Central memory CD8-positive, alpha-beta T cell (primary cell): ENCODE data around the gene MFSD12.
A peak's percentile ranks its signal among the peaks of the same experiment; 100 is the strongest.

Source experiments
- ATAC-seq: fragments of 150-1000 bp; cut with Tn5 transposase; replicated peaks from 2 replicates; pipeline ENCODE4 v1.10.0; 2022; ENCODE audit warnings: mild to moderate bottlenecking, moderate FRiP score, moderate number of reproducible peaks; ENCODE audit not compliant: poor library complexity, severe bottlenecking; ENCODE audit errors: extremely low read depth
- DNase-seq, 2 donors: peaks; one replicate each; pipeline ENCODE4 v3.0.0; 2021; ENCODE audit warnings: low spot score in 2 of 2
- H3K27ac Mint-ChIP-seq: one replicate; pipeline ENCODE4 v1.8.0; 2022; ENCODE audit warnings: low read depth, mild to moderate bottlenecking, moderate library complexity, mixed read lengths
- H3K27me3 Mint-ChIP-seq: one replicate; pipeline ENCODE4 v1.8.0; 2022; ENCODE audit warnings: mixed read lengths
- H3K36me3 Mint-ChIP-seq: one replicate; pipeline ENCODE4 v1.8.0; 2022; ENCODE audit warnings: mild to moderate bottlenecking, moderate library complexity, mixed read lengths; ENCODE audit not compliant: insufficient read depth
- H3K4me1 Mint-ChIP-seq: one replicate; pipeline ENCODE4 v1.8.0; 2022; ENCODE audit warnings: mixed read lengths
- H3K4me3 Mint-ChIP-seq: one replicate; pipeline ENCODE4 v1.8.0; 2022; ENCODE audit warnings: mild to moderate bottlenecking, moderate library complexity, mixed read lengths
- H3K9me3 Mint-ChIP-seq: one replicate; pipeline ENCODE4 v1.8.0; 2022; ENCODE audit warnings: mixed read lengths

MFSD12 gene

GRCh38 chr19:3527238-3527910 is 30.0 kb downstream of the MFSD12 start:
- H3K27ac Mint-ChIP-seq, result no peak overlapping the region
- H3K9me3 Mint-ChIP-seq, result no peaks in the 10 kb centered on the region
- no peak for DNase-seq
- ATAC-seq, result no peak
- no peak overlapping the region for H3K4me3 Mint-ChIP-seq
- H3K36me3 Mint-ChIP-seq, result peaks cover 25% of the 10 kb centered on the region
- H3K27me3 Mint-ChIP-seq, result no peaks in the 10 kb centered on the region
- no peaks in the 10 kb centered on the region for H3K4me1 Mint-ChIP-seq

- DNase-seq (no peak), ATAC-seq (no peak)
- Mint-ChIP-seq H3K9me3 (no peaks in the 10 kb centered on the region), H3K27ac (no peak overlapping the region), H3K4me1 (no peaks in the 10 kb centered on the region), H3K27me3 (no peaks in the 10 kb centered on the region), H3K4me3 (no peak overlapping the region), H3K36me3 (peaks cover 27% of the 10 kb centered on the region)
These were observed 30.7 kb downstream of the MFSD12 start for GRCh38 chr19:3526507-3527237.

- peaks cover 28% of the 10 kb centered on the region for H3K36me3 Mint-ChIP-seq
- H3K4me3 Mint-ChIP-seq, result no peak overlapping the region
- no peaks in the 10 kb centered on the region for H3K9me3 Mint-ChIP-seq
- no peaks in the 10 kb centered on the region for H3K27me3 Mint-ChIP-seq
- ATAC-seq (no peak), DNase-seq (no peak)
- H3K4me1 Mint-ChIP-seq, result peaks cover 6% of the 10 kb centered on the region
- no peak overlapping the region for H3K27ac Mint-ChIP-seq
These were observed 32.4 kb downstream of the MFSD12 start for GRCh38 chr19:3524904-3525451.

- DNase-seq, result no peak
- H3K4me1 Mint-ChIP-seq, result peaks cover 6% of the 10 kb centered on the region
These were observed 33.1 kb downstream of the MFSD12 start for GRCh38 chr19:3524078-3524842.

GRCh38 chr19:3523361-3524077 is 33.9 kb downstream of the MFSD12 start:
- Mint-ChIP-seq H3K36me3 (peaks cover 30% of the 10 kb centered on the region), H3K4me1 (peaks cover 6% of the 10 kb centered on the region), H3K4me3 (no peak overlapping the region), H3K27ac (peak overlapping the region; percentile 49), H3K27me3 (no peaks in the 10 kb centered on the region), H3K9me3 (no peaks in the 10 kb centered on the region)
- DNase-seq, result no peak
- ATAC-seq, result no peak

More at GRCh38 chr19:3524078-3524842, 33.1 kb downstream of the MFSD12 start:
- Mint-ChIP-seq H3K36me3 (peaks cover 30% of the 10 kb centered on the region), H3K27ac (peak overlapping the region; percentile 49), H3K4me3 (no peak overlapping the region), H3K9me3 (no peaks in the 10 kb centered on the region), H3K27me3 (no peaks in the 10 kb centered on the region)
- ATAC-seq, result no peak

GRCh38 chr19:3522421-3523360 is 34.7 kb downstream of the MFSD12 start:
- H3K27ac Mint-ChIP-seq, result peak overlapping the region; percentile 59
- H3K36me3 Mint-ChIP-seq, result peaks cover 31% of the 10 kb centered on the region
- H3K27me3 Mint-ChIP-seq, result no peaks in the 10 kb centered on the region
- H3K4me1 Mint-ChIP-seq, result peaks cover 6% of the 10 kb centered on the region
- H3K9me3 Mint-ChIP-seq, result no peaks in the 10 kb centered on the region
- DNase-seq (no peak), ATAC-seq (no peak)
- no peak overlapping the region for H3K4me3 Mint-ChIP-seq

GRCh38 chr19:3521104-3521445 is 36.3 kb downstream of the MFSD12 start:
- Mint-ChIP-seq H3K36me3 (peaks cover 35% of the 10 kb centered on the region), H3K27me3 (no peaks in the 10 kb centered on the region), H3K4me3 (no peak overlapping the region), H3K27ac (no peak overlapping the region), H3K4me1 (peaks cover 15% of the 10 kb centered on the region), H3K9me3 (no peaks in the 10 kb centered on the region)
- DNase-seq, result no peak
- ATAC-seq, result no peak

GRCh38 chr19:3520166-3521103 is 37.0 kb downstream of the MFSD12 start:
- H3K4me1 Mint-ChIP-seq, result peaks cover 20% of the 10 kb centered on the region
- no peak for ATAC-seq
- no peaks in the 10 kb centered on the region for H3K9me3 Mint-ChIP-seq
- H3K36me3 Mint-ChIP-seq, result peaks cover 32% of the 10 kb centered on the region
- H3K27ac Mint-ChIP-seq, result no peak overlapping the region
- H3K4me3 Mint-ChIP-seq, result no peak overlapping the region
- DNase-seq, result no peak
- H3K27me3 Mint-ChIP-seq, result no peaks in the 10 kb centered on the region

- Mint-ChIP-seq H3K27ac (peak overlapping the region; percentile 19), H3K9me3 (no peaks in the 10 kb centered on the region), H3K4me1 (peaks cover 26% of the 10 kb centered on the region)
These were observed 38.3 kb downstream of the MFSD12 start for GRCh38 chr19:3519126-3519525.

GRCh38 chr19:3518659-3519058 is 38.7 kb downstream of the MFSD12 start:
- ATAC-seq (no peak), DNase-seq (no peak)
- no peak overlapping the region for H3K4me3 Mint-ChIP-seq
- peaks cover 31% of the 10 kb centered on the region for H3K4me1 Mint-ChIP-seq
- no peaks in the 10 kb centered on the region for H3K27me3 Mint-ChIP-seq
- H3K36me3 Mint-ChIP-seq, result peaks cover 23% of the 10 kb centered on the region
- H3K9me3 Mint-ChIP-seq, result no peaks in the 10 kb centered on the region
- peak overlapping the region; percentile 19 for H3K27ac Mint-ChIP-seq

More at GRCh38 chr19:3519126-3519525, 38.3 kb downstream of the MFSD12 start:
- no peak for ATAC-seq
- DNase-seq, result no peak
- Mint-ChIP-seq H3K36me3 (peaks cover 24% of the 10 kb centered on the region), H3K27me3 (no peaks in the 10 kb centered on the region), H3K4me3 (no peak overlapping the region)

GRCh38 chr19:3518255-3518654 is 39.1 kb downstream of the MFSD12 start:
- H3K4me1 Mint-ChIP-seq, result peaks cover 34% of the 10 kb centered on the region
- no peaks in the 10 kb centered on the region for H3K27me3 Mint-ChIP-seq
- H3K36me3 Mint-ChIP-seq, result peaks cover 20% of the 10 kb centered on the region
- H3K27ac Mint-ChIP-seq, result peak overlapping the region; percentile 19
- ATAC-seq (no peak), DNase-seq (no peak)
- H3K9me3 Mint-ChIP-seq, result no peaks in the 10 kb centered on the region
- H3K4me3 Mint-ChIP-seq, result no peak overlapping the region
